H1 (cell line): ENCODE measurements around the gene FAM50A. TPM values are rescaled to one million over a fixed set of nuclear protein-coding genes. Genes with fewer than 3 reads are reported as not detected.

Experiments used
- CTCF ChIA-PET: fragments of 300-600 bp; sonication (Branson Sonifier 250); formaldehyde crosslinking; loops from one replicate; lab custom pipeline; 2021; ENCODE audit not compliant: partially characterized antibody; lab: Charles Lee
- POLR2A ChIA-PET: fragments of 300-600 bp; sonication (Branson Sonifier 250); formaldehyde crosslinking; loops from one replicate; lab custom pipeline; 2021; ENCODE audit warnings: inconsistent platforms; ENCODE audit not compliant: partially characterized antibody; lab: Charles Lee
- DNase-seq, 2 experiments: peaks; one replicate each; pipeline versions ENCODE4 v3.0.0 to v3.0.0-alpha.2; 2010 to 2022; ENCODE audit warnings: low spot score in 2 of 2, low read depth in 1 of 2, mixed read lengths in 1 of 2
- FAIRE-seq: peaks from 2 replicates; lab custom pipeline; 2011; peaks lifted over from hg19 to GRCh38; lab: Jason Lieb, UNC
- H2AFZ ChIP-seq: 2 replicates; pipeline ENCODE4 v1.8.1; 2012; ENCODE audit warnings: low read length, inconsistent platforms
- H2AK5ac ChIP-seq: 2 replicates; pipeline ENCODE4 v1.6.1; 2013; ENCODE audit warnings: low read depth, low read length
- H2BK120ac ChIP-seq: replicated peaks from 2 replicates; pipeline ENCODE3; 2013; ENCODE audit warnings: low read depth, low read length, inconsistent platforms
- H2BK12ac ChIP-seq: 2 replicates; pipeline ENCODE4 v1.6.1; 2013; ENCODE audit warnings: low read depth, low read length
- H2BK15ac ChIP-seq: 2 replicates; pipeline ENCODE4 v1.6.1; 2013; ENCODE audit warnings: low read length
- H2BK20ac ChIP-seq: 2 replicates; pipeline ENCODE4 v1.6.1; 2013; ENCODE audit warnings: low read length
- H2BK5ac ChIP-seq: 2 replicates; pipeline ENCODE4 v1.6.1; 2013; ENCODE audit warnings: low read depth, low read length
- H3K14ac ChIP-seq: 2 replicates; pipeline ENCODE4 v1.6.1; 2013; ENCODE audit warnings: inconsistent platforms; ENCODE audit not compliant: insufficient read length
- H3K18ac ChIP-seq: 2 replicates; pipeline ENCODE4 v1.6.1; 2013; ENCODE audit warnings: low read length; ENCODE audit errors: extremely low read depth
- H3K23ac ChIP-seq: 2 replicates; pipeline ENCODE4 v1.6.1; 2013; ENCODE audit warnings: inconsistent platforms; ENCODE audit not compliant: insufficient read length
- H3K23me2 ChIP-seq: 2 replicates; pipeline ENCODE4 v1.6.1; 2013; ENCODE audit warnings: low read depth, low read length
- H3K27ac ChIP-seq: 2 replicates; pipeline ENCODE4 v1.6.1; 2011; ENCODE audit warnings: low read depth, low read length, inconsistent platforms
- H3K27me3 ChIP-seq, 4 experiments: replicated peaks in 1 of 4; 1 replicate in 1 of 4; 2 replicates in 3 of 4; pipeline versions ENCODE4 v1.6.1 to v1.8.1; 2011 to 2013; ENCODE audit warnings: low read length in 3 of 4, mild to moderate bottlenecking in 3 of 4, inconsistent platforms in 2 of 4, mixed read lengths in 2 of 4, moderate library complexity in 1 of 4; ENCODE audit not compliant: control insufficient read depth in 3 of 4, insufficient read depth in 3 of 4; ENCODE audit errors: extremely low read depth in 1 of 4
- H3K36me3 ChIP-seq, 4 experiments: 2 replicates each; pipeline versions ENCODE4 v1.6.1 to v1.8.1; 2011 to 2013; ENCODE audit warnings: mild to moderate bottlenecking in 4 of 4, low read length in 3 of 4, moderate library complexity in 2 of 4, control low read depth in 1 of 4, inconsistent platforms in 1 of 4; ENCODE audit not compliant: insufficient read depth in 4 of 4, control insufficient read depth in 2 of 4
- H3K4ac ChIP-seq: replicated peaks from 2 replicates; pipeline ENCODE3; 2013; ENCODE audit warnings: low read length, low read depth, mixed read lengths, inconsistent platforms; ENCODE audit not compliant: insufficient read length
- H3K4me1 ChIP-seq, 4 experiments: replicated peaks in 1 of 4; 1 replicate in 1 of 4; 2 replicates in 3 of 4; pipeline versions ENCODE4 v1.6.1 to v1.8.1; 2011 to 2013; ENCODE audit warnings: low read length in 3 of 4, inconsistent platforms in 2 of 4, mixed read lengths in 1 of 4; ENCODE audit not compliant: insufficient read depth in 4 of 4, control insufficient read depth in 3 of 4
- H3K4me2 ChIP-seq, 2 experiments: 2 replicates each; pipeline versions ENCODE4 v1.6.1 to v1.8.1; 2011 to 2013; ENCODE audit warnings: low read depth in 2 of 2, low read length in 2 of 2, control low read depth in 1 of 2, inconsistent platforms in 1 of 2, mild to moderate bottlenecking in 1 of 2; ENCODE audit not compliant: insufficient read depth in 1 of 2
- H3K4me3 ChIP-seq, 4 experiments: fragments of 200-600, 300-600 bp in 1 of 4; sonication (generic), shearing (Covaris generic), sonication (Bioruptor Twin) in 1 of 4; 2 replicates each; pipeline versions ENCODE4 v1.5.1 to v1.8.1; 2011 to 2016; ENCODE audit warnings: low read length in 4 of 4, low read depth in 3 of 4, control low read depth in 2 of 4, inconsistent platforms in 2 of 4, mild to moderate bottlenecking in 2 of 4, mixed read lengths in 1 of 4, moderate library complexity in 1 of 4; ENCODE audit not compliant: insufficient read depth in 2 of 4; ENCODE audit errors: extremely low read depth in 1 of 4
- H3K56ac ChIP-seq: replicated peaks from 2 replicates; pipeline ENCODE3; 2013; ENCODE audit warnings: low read depth, mild to moderate bottlenecking, mixed read lengths, low read length, inconsistent platforms; ENCODE audit not compliant: insufficient read length
- H3K79me1 ChIP-seq: 2 replicates; pipeline ENCODE4 v1.6.1; 2013; ENCODE audit warnings: low read depth, low read length, control low read depth
- H3K79me2 ChIP-seq, 2 experiments: 2 replicates each; pipeline versions ENCODE4 v1.6.1 to v1.8.1; 2012 to 2013; ENCODE audit warnings: low read length in 2 of 2, mild to moderate bottlenecking in 2 of 2, inconsistent platforms in 1 of 2; ENCODE audit not compliant: insufficient read depth in 2 of 2, control insufficient read depth in 1 of 2
- H3K9ac ChIP-seq, 4 experiments: replicated peaks in 1 of 4; 1 replicate in 1 of 4; 2 replicates in 3 of 4; pipeline versions ENCODE4 v1.6.1 to v1.8.1; 2011 to 2013; ENCODE audit warnings: low read depth in 3 of 4, low read length in 3 of 4, control low read depth in 2 of 4, mild to moderate bottlenecking in 2 of 4, moderate library complexity in 2 of 4, inconsistent platforms in 1 of 4; ENCODE audit errors: extremely low read depth in 1 of 4
- H3K9me3 ChIP-seq, 2 experiments: 2 replicates each; pipeline versions ENCODE4 v1.6.1 to v1.8.1; 2012 to 2013; ENCODE audit warnings: mild to moderate bottlenecking in 2 of 2, moderate library complexity in 2 of 2, control low read depth in 1 of 2, inconsistent platforms in 1 of 2, low read depth in 1 of 2, low read length in 1 of 2, mixed read lengths in 1 of 2; ENCODE audit not compliant: insufficient read depth in 2 of 2
- H4K20me1 ChIP-seq, 2 experiments: replicated peaks in 1 of 2; 2 replicates each; pipeline versions ENCODE3 to v1.8.1; 2011 to 2013; ENCODE audit warnings: inconsistent platforms in 2 of 2, low read length in 2 of 2, mild to moderate bottlenecking in 1 of 2; ENCODE audit not compliant: insufficient read depth in 2 of 2, control insufficient read depth in 1 of 2
- H4K5ac ChIP-seq: 2 replicates; pipeline ENCODE4 v1.6.1; 2013; ENCODE audit warnings: low read length, low read depth, mixed read lengths, inconsistent platforms; ENCODE audit not compliant: insufficient read length
- H4K8ac ChIP-seq: 2 replicates; pipeline ENCODE4 v1.8.0; 2013; ENCODE audit warnings: mild to moderate bottlenecking, moderate library complexity, low read length, inconsistent platforms; ENCODE audit not compliant: insufficient read depth; ENCODE audit errors: extremely low read depth
- H4K91ac ChIP-seq: replicated peaks from 2 replicates; pipeline ENCODE3; 2013; ENCODE audit warnings: low read length, mixed read lengths, inconsistent platforms; ENCODE audit not compliant: insufficient read length
- KDM1A ChIP-seq: fragments of 200-600, 300-600 bp; sonication (generic); IDR thresholded peaks from 2 replicates; pipeline ENCODE4 v1.7.1; 2016; ENCODE audit warnings: mild to moderate bottlenecking, low read length, borderline replicate concordance
- PHF8 ChIP-seq: fragments of 200-600 bp; sonication (generic); conservative IDR thresholded peaks from 2 replicates; pipeline ENCODE4 v1.7.1; 2012; ENCODE audit warnings: low read depth, mild to moderate bottlenecking, inconsistent platforms, low read length, moderate library complexity
- RFX5 ChIP-seq: IDR thresholded peaks from 2 replicates; pipeline ENCODE4 v1.6.1; 2011; ENCODE audit warnings: low read depth, low read length, improper control_type of control experiment, borderline replicate concordance
- SP4 ChIP-seq: IDR thresholded peaks from 2 replicates; pipeline ENCODE4 v1.6.1; 2012; ENCODE audit warnings: low read length, inconsistent platforms
- SRF ChIP-seq: IDR thresholded peaks from 2 replicates; pipeline ENCODE4 v1.6.1; 2011; ENCODE audit warnings: mild to moderate bottlenecking, low read depth, low read length, moderate library complexity
- WGBS, 2 experiments: shearing (Covaris generic) in 1 of 2; methylation state at CpG; one replicate each; pipeline versions ENCODE4 v1.1.6 to v1.1.7; 2013 to 2015; ENCODE audit warnings: low lambda C conversion rate in 2 of 2, mixed read lengths in 2 of 2, inconsistent platforms in 1 of 2, low coverage in 1 of 2, missing lambda C conversion rate in 1 of 2; ENCODE audit not compliant: insufficient replicate concordance in 2 of 2, insufficient coverage in 1 of 2, insufficient read length in 1 of 2; ENCODE audit errors: extremely low coverage in 1 of 2, missing lambda C conversion rate in 1 of 2; 5-methylcytosine and 5-hydroxymethylcytosine counted together
- polyA plus RNA-seq, 7 experiments: library from polyadenylated mRNA; depleted of rRNA in 3 of 7; stranded (reverse) in 5 of 7; unstranded in 2 of 7; fragments of >200 nt in 5 of 7; fragments of 200-250 nt in 2 of 7; gene quantifications; 1 replicate in 5 of 7; 2 replicates in 1 of 7; 4 replicates in 1 of 7; pipeline versions ENCODE4 v1.2.1 to v1.2.3, GENCODE V29; 2011 to 2013; ENCODE audit warnings: missing spikeins in 2 of 7, mixed read lengths in 2 of 7
- total RNA-seq: library from RNA; stranded (reverse); fragmentation: NEBNext Ultra II Directional; extraction: Animal tissue kit (Norgen Biotek cat#: 25700); gene quantifications from 2 replicates; pipeline ENCODE4 v1.2.1, GENCODE V29; 2021
- TF ChIP-seq, protein P1 (sequence below): IDR thresholded peaks from 2 replicates; pipeline ENCODE4 v1.6.1; 2011; ENCODE audit warnings: low read length, improper control_type of control experiment

The FAM50A gene
- total and polyA plus RNA-seq, 2 of the 8 experiments (the other 6 are each of a cell fraction or from before 2014, with no cell fraction given), result 30.7 to 48.7 TPM

DNA sequence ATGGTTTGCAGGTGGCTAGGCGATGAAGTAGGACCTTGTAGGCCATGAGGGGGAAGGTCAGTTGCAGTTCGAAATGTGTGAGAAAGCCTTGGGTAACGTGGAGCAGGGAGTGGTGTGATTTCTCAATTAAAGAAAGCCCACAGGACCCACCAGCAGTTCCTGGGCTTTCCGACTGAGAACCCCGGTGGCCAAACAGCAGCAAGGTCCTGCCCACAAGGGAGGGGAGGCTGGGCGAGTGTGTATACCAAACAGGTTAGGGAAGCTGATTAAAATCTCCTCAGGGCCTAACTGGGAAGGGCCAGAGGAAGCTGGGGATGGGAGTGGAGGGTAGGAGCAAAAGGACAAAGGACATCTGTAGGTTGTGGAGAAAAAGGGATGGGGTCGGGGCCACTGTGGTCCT lies 13.0 kb upstream of the FAM50A start:
- FAIRE-seq (no peak), DNase-seq (no peak)
- no peak overlapping the region for H3K4me3 ChIP-seq
- H3K27me3 ChIP-seq, result no peaks in the 10 kb centered on the region
- H4K91ac ChIP-seq, result no peak overlapping the region
- H3K36me3 ChIP-seq, result peaks cover 0 to 14% (median 7%) of the 10 kb centered on the region in 4 experiments; a peak in 5 of 8 replicates
- no peak overlapping the region for H2AFZ ChIP-seq
- H4K5ac ChIP-seq, result no peak overlapping the region
- H3K56ac ChIP-seq, result no peak overlapping the region
- no peak overlapping the region for H3K4me2 ChIP-seq
- H4K20me1 ChIP-seq, result peaks cover 0 to 4% of the 10 kb centered on the region in 2 experiments
- H2AK5ac ChIP-seq, result no peak overlapping the region
- ChIA-PET POLR2A (interaction anchor here (0.9 to 2.0 kb wide), 3 partner anchors 15 to 33 kb away, joined by 3 to 7 read pairs (median 4); partner anchors contain the start of genes DNASE1L1 and RPL10), CTCF (interaction anchor here (0.6 to 1.9 kb wide), 2 partner anchors 29 to 77 kb away, joined by 3 to 7 read pairs; no protein-coding TSS in a partner anchor)
- H3K23ac ChIP-seq, result no peak overlapping the region
- H3K9ac ChIP-seq, result no peak overlapping the region
- no peak overlapping the region for H3K14ac ChIP-seq
- H3K27ac ChIP-seq, result no peak overlapping the region
- H2BK20ac ChIP-seq, result no peak overlapping the region
- peaks cover 4% of the 10 kb centered on the region; the same call in 1 of the 2 replicates for H3K23me2 ChIP-seq
- TF ChIP-seq SRF (no peak), SP4 (no peak), RFX5 (no peak), KDM1A (no peak), PHF8 (no peak)
- TF ChIP-seq, protein P1, sequence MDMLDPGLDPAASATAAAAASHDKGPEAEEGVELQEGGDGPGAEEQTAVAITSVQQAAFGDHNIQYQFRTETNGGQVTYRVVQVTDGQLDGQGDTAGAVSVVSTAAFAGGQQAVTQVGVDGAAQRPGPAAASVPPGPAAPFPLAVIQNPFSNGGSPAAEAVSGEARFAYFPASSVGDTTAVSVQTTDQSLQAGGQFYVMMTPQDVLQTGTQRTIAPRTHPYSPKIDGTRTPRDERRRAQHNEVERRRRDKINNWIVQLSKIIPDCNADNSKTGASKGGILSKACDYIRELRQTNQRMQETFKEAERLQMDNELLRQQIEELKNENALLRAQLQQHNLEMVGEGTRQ, result no peak
- H2BK120ac ChIP-seq, result no peak overlapping the region
- 90% methylated on average over 6 of the region's 7 CpGs; no CpG with 5 or more reads in 1 of the 2 experiments for WGBS, 2 experiments
- peaks cover 3 to 9% of the 10 kb centered on the region in 2 experiments; a peak in 2 of 4 replicates for H3K79me2 ChIP-seq
- H3K4ac ChIP-seq, result no peak overlapping the region
- no peaks in the 10 kb centered on the region for H3K4me1 ChIP-seq
- no peak overlapping the region for H2BK15ac ChIP-seq
- no peak overlapping the region for H2BK5ac ChIP-seq
- H3K18ac ChIP-seq, result no peak overlapping the region
- no peak overlapping the region for H2BK12ac ChIP-seq
- H3K79me1 ChIP-seq, result no peaks in the 10 kb centered on the region
- H4K8ac ChIP-seq, result no peak overlapping the region
- no peaks in the 10 kb centered on the region for H3K9me3 ChIP-seq
